GM10248 (cell line): ENCODE results near the gene GRK3.
"Not testable (repeated sequence)": the region's sequence is repeated elsewhere in the genome, so short reads cannot be mapped to it uniquely, and the experiment has no call there.

Source experiments
- CTCF ChIA-PET: fragments of 300-600 bp; sonication (Branson Sonifier 250); formaldehyde crosslinking; extraction: SDS; loops from one replicate; lab custom pipeline; 2021; ENCODE audit warnings: antibody characterized with exemption; lab: Yijun Ruan, JAX
- POLR2A ChIA-PET: fragments of 350-650 bp; sonication (Branson Sonifier 250); formaldehyde crosslinking; extraction: SDS; loops from one replicate; lab custom pipeline; 2020; ENCODE audit warnings: antibody characterized with exemption; lab: Yijun Ruan, JAX
- DNase-seq: peaks from one replicate; pipeline ENCODE4 v3.0.0; 2012; ENCODE audit errors: extremely low spot score
- TF ChIP-seq, protein P1 (sequence below): IDR thresholded peaks from 2 replicates; pipeline ENCODE4 v1.5.1; 2012; ENCODE audit warnings: mild to moderate bottlenecking, low read depth; ENCODE audit errors: extremely low read depth, missing control alignments, control extremely low read depth

Gene GRK3

GRCh38 chr22:25563761-25564319 is 635 bp upstream of the GRK3 start:
- DNase-seq: no peak
- TF ChIP-seq, protein P1, sequence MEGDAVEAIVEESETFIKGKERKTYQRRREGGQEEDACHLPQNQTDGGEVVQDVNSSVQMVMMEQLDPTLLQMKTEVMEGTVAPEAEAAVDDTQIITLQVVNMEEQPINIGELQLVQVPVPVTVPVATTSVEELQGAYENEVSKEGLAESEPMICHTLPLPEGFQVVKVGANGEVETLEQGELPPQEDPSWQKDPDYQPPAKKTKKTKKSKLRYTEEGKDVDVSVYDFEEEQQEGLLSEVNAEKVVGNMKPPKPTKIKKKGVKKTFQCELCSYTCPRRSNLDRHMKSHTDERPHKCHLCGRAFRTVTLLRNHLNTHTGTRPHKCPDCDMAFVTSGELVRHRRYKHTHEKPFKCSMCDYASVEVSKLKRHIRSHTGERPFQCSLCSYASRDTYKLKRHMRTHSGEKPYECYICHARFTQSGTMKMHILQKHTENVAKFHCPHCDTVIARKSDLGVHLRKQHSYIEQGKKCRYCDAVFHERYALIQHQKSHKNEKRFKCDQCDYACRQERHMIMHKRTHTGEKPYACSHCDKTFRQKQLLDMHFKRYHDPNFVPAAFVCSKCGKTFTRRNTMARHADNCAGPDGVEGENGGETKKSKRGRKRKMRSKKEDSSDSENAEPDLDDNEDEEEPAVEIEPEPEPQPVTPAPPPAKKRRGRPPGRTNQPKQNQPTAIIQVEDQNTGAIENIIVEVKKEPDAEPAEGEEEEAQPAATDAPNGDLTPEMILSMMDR: no peak
- POLR2A ChIA-PET: no interaction called here
- CTCF ChIA-PET: interaction anchor here (1.8 kb wide), 1 partner anchor 139 kb away, joined by 5 read pairs; no protein-coding TSS in a partner anchor

DNA sequence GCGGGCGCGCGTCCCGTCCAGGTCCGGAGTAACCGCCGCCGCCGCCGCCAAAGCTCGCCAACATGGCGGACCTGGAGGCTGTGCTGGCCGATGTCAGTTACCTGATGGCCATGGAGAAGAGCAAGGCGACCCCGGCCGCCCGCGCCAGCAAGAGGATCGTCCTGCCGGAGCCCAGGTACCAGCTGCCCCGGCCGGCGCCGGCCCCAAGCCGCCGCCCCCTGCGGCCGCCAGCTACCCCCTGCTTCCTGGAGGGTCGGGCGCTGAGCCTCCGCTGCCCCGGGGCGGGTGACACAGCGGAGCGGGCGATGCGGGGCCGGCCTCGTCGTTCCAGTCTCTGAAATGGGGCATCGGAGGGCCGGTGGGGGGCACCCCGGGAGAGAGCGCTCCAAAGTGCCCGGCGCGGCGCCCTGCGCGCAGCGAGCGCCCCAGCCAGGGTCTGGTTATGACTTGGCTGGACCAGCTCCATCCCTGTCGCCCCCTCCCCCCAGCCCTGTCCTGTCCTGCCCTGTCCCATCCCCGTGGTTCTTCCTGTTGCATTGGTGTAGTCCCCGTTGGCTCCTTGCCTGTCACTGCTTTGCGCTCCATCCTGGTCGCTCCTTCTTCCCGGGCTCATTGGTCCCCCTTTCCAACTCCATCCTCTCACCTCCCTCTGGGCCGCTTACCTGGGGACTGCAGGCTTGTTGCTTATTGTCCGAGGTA is 653 bp downstream of the GRK3 start:
- no peak for DNase-seq
- TF ChIP-seq, protein P1: no peak
- ChIA-PET POLR2A (no interaction called here), CTCF (interaction anchor here (1.1 to 1.4 kb wide), 2 partner anchors 8 to 10 kb away, joined by 3 to 4 read pairs; no protein-coding TSS in a partner anchor)

DNA sequence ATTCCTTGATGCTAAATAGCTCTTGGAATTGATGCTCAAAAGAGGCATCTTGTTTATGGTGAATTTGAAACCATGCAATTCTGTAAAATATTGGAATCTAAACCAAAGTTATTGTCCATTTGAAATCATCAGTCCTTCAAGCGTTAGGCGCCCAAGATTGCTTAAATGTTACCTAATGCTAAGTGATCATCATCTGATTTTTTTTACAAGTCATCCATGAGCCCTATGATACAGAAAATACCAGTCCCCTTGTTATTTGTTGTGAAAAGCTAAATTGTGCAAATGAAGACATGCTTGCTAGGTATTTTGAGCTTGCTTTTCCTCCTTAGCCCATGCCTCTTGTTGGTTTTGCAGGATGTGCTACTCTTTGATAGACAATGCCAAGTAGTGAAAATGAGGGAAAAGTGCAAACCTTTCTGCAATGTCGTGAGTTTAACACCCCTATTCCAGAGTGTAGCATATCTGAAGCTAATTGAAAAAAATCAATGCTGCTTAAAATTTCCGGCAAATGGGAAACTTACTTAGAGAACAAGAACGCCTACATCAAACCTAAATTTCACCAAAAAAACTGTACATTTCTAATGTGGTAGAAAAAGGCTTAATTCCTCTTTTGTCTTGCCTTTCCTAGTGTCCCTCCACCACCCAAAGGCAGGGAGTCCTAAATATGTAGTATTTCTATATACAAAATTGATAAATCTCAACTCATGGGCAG is 1.9 kb downstream of the GRK3 start:
- POLR2A ChIA-PET: no interaction called here
- no peak for DNase-seq
- TF ChIP-seq, protein P1: no peak
- CTCF ChIA-PET: interaction anchor here (1.1 to 1.8 kb wide), 3 partner anchors 9 to 104 kb away, joined by 3 to 4 read pairs (median 3); no protein-coding TSS in a partner anchor

GRCh38 chr22:25566898-25567235 is 2.4 kb downstream of the GRK3 start:
- DNase-seq: no peak
- ChIA-PET CTCF (interaction anchor here (0.9 to 1.8 kb wide), 4 partner anchors 13 to 104 kb away, joined by 3 to 4 read pairs (median 4); no protein-coding TSS in a partner anchor), POLR2A (no interaction called here)
- TF ChIP-seq, protein P1: no peak

DNA sequence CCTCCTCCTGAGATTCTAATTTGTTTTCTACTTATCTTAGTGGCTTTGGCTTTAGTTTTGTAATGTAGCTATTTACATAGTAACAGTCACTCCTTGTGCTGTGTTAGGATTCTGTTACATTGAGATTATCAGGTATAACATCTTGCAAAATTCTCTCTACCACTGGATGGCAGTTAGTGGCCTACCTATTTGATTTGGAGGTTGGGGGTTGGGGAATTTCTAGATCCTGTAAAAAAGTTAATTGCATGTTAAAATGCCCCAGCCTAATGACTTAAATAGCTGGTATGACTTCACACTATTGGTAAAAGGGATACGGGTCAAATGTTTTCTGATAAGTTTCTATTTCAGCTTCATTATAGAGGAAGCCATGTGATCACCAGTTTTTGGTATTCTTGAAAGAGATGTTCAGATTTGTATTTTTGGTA is 2.8 kb downstream of the GRK3 start:
- TF ChIP-seq, protein P1: no peak
- no peak for DNase-seq
- ChIA-PET CTCF (interaction anchor here (0.8 to 1.8 kb wide), 5 partner anchors 10 to 104 kb away, joined by 3 to 4 read pairs (median 3); no protein-coding TSS in a partner anchor), POLR2A (no interaction called here)

- CTCF ChIA-PET: interaction anchor here (0.8 to 1.8 kb wide), 2 partner anchors 9 to 14 kb away, joined by 3 to 4 read pairs; no protein-coding TSS in a partner anchor
- POLR2A ChIA-PET, DNase-seq: not testable (repeated sequence)
These were observed 3.6 kb downstream of the GRK3 start for GRCh38 chr22:25568066-25568465.
